SIG-M5 treated with dmso at 0.1 percent for 504 hours (cell line): Measurements from ENCODE around the gene TCF12.

ENCODE experiments used
- DNase-seq: peaks from one replicate; lab custom pipeline; 2025; ENCODE audit not compliant: unreplicated experiment; lab: John Stamatoyannopoulos, UW

The TCF12 gene

DNA sequence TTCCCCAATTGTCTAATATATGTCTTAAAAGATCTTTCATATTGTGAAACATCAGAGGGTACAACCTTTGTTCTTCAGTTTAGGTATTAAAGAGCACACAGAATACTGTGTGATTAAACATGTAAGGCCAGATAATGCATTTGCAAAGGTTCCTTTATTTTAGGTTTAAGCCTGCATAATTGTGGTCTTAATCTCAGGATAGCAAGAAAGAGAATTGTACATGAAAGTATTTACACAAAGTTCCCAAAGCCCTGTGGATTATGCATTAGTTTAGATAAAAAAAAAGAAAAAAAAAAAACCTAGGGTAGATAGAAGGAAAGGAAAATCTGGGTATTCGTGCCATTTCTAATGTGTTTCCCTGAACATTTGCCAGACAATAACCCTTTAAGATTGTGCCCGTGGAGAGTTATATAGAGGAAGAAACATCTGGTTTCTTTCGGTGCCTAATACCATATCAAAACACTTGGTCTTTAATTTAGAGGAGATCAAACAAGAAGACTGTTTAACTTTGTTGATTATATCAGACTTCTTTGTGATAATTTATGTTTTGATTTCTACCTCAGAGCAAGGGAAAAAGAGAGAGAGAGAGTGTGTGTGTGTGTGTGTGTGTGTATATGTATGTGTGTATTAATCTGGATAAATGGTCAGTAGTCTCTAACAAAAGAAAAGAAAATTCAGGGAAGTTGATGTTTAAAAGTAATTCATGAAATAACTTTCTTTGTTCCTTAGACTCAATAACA, 318.3 kb downstream of the TCF12 start:
- no peak for DNase-seq

GRCh38 chr15:57237301-57237642, 318.8 kb downstream of the TCF12 start:
- no peak for DNase-seq

- no peak for DNase-seq
These were observed 319.2 kb downstream of the TCF12 start for GRCh38 chr15:57237676-57238075.

GRCh38 chr15:57245130-57245529, 326.7 kb downstream of the TCF12 start:
- DNase-seq: peak; percentile 39

- no peak for DNase-seq
These were observed 327.3 kb downstream of the TCF12 start for GRCh38 chr15:57245714-57246113.

DNA sequence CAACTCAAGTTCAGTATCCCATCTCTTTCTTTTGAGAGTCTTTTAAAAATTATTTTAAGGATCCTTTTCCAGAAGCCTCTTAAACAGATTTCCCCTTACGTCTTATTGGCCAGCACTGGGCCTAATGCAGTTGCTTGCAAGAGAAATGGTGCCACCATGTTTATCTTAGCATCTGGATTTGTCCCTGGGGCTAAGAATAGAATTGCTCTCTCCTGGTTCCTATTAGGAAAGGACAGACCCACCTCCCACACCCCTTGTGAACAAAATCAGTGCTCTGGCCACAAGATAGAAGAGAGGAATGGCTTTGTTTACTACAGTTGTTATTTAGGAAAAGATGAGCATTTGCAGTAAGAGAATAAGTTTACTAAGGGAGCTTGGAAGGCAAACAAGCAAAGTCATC, 329.6 kb downstream of the TCF12 start:
- no peak for DNase-seq

DNA sequence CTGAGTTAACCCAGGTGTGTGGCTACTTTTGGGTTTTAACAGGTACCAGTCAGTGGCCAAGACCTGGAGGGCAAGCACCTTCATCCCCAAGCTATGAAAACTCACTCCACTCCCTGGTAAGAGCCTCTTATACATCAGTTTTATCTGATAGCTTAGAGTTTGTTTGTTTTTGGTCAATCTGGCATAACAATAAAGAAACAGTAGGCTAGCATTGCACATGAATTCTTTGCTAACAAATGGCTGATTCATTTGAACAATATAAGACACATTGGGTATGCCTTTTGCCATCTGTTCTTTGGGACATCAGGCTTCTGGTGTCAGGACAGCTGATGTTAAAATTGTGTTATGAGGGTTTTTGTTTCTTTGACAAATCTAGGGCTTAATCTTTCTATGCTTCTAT, 332.9 kb downstream of the TCF12 start:
- DNase-seq: no peak

- no peak for DNase-seq
These were observed 333.5 kb downstream of the TCF12 start for GRCh38 chr15:57251941-57252340.

GRCh38 chr15:57253082-57253481, 334.6 kb downstream of the TCF12 start:
- DNase-seq: no peak

- DNase-seq: no peak
These were observed 335.1 kb downstream of the TCF12 start for GRCh38 chr15:57253500-57253899.

GRCh38 chr15:57255751-57256341, 337.4 kb downstream of the TCF12 start:
- no peak for DNase-seq

DNA sequence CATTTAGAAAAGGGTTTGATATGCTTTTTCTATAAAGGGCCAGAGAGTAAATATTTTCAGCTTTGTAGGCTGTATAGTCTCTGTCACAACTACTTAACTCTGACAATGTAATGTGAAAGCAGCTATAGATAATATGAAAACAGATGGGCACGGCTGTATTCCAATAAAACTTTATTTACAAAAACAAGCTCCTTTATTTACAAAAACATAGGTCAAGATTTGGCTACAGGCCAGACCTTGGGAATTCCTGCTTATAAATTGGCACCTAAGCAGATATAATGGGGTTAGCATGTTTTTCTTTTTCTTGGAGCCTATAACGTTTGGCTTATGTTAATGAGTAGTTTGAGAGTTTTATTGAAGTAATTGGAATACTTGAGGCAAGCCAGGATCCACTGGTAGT, 338.5 kb downstream of the TCF12 start:
- no peak for DNase-seq

- no peak for DNase-seq
These were observed 341.2 kb downstream of the TCF12 start for GRCh38 chr15:57259568-57260040.

- DNase-seq: no peak
These were observed 345.1 kb downstream of the TCF12 start for GRCh38 chr15:57263520-57263919.

- no peak for DNase-seq
These were observed 354.4 kb downstream of the TCF12 start for GRCh38 chr15:57272771-57273357.

- no peak for DNase-seq
These were observed 355.0 kb downstream of the TCF12 start for GRCh38 chr15:57273402-57273801.

GRCh38 chr15:57278439-57278838, 360.0 kb downstream of the TCF12 start:
- no peak for DNase-seq

DNA sequence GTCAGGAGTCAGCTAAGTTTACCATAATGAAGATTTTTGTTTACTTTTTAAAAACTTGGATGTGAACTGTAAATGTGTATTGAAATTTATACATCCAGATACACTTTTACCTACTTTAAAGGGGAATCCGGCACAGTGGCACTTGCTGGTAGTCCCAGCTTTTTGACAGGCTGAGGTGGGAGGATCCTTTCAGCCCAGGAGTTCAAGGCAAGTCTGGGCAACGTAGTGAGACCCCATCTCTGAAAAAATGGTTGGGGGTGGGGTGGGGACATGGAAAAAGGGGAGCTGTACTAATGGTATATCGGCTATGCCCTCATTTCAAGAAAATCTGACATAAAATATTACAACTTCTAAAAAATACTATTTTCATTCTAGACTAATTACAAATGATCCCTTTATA, 362.0 kb downstream of the TCF12 start:
- DNase-seq: no peak

DNA sequence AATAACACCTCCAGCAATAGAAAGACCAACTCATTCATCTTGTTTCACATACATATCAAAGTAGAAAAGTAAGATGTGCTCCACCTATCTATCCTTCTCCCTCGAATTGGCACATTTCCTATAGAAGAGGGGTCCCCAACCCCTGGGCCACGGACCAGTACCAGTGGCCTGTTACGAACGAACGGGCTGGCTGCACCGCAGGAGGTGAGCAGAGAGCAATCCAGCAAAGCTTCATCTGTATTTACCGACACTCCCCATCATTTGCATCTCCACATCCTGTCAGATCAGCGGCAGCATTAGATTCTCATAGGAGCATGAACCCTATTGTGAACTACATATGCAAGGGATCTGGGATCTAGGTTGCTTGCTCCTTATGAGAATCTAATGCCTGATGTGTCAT, 362.9 kb downstream of the TCF12 start:
- no peak for DNase-seq

DNA sequence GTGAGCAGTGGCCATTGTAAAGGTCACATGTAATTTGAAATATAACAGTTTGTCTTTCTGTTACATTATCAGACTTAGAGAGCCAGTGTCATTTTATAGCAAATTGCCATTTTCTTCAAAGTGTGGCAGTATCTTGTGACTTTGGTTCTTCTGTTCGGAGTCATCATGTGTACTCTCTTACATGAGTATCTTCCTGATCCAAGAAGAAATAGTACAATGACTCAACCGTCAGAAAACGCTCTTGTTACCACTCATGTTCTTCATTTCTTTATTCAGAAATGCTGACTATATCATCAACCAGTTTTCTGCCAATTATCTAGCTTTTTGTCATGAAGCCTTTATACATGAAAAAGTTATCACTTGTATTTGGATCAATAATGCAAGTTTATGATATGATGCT, 364.2 kb downstream of the TCF12 start:
- no peak for DNase-seq

DNA sequence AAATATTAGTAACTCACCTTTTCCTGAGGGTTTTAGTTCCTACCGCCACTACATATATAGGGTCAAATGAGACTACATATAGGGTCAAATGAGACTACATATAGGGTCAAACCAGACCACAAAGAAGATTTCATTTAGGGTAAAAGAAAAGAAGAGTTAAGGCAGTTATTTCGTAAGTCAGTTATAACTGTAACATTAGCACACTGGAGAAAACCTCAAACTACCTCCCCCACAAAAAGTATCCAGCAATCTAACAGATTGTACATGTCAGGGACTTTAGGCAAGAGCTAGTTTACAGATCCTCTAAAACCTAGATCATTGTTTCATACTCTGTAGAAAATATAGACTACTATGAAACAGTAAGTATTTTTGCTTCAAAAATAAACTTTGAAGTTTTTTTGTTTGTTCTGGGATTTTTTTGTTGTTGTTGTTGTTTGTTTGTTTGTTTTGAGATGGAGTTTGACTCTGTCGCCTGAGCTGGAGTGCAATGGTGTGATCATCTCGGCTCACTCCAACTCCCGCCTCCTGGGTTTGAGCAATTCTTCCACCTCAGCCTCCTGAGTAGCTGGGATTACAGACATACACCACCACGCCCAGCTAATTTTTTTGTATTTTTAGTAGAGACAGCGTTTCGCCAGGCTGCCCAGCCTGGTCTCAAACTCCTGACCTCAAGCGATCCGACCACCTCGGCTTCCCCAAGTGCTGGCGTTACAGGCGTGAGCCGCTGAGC, 365.5 kb downstream of the TCF12 start:
- peak; percentile 88 for DNase-seq

- peak; percentile 70 for DNase-seq
These were observed 366.1 kb downstream of the TCF12 start for GRCh38 chr15:57284535-57284934.
